BLaER1 (cell line): ENCODE data around the gene MRPS6.

Experiments used
- H3K27ac ChIP-seq: shearing (Covaris generic); formaldehyde crosslinking; 2 replicates; pipeline ENCODE4 v1.8.1; 2022
- H3K27me3 ChIP-seq: shearing (Covaris generic); formaldehyde crosslinking; 2 replicates; pipeline ENCODE4 v1.8.1; 2022
- H3K36me3 ChIP-seq: shearing (Covaris generic); formaldehyde crosslinking; 2 replicates; pipeline ENCODE4 v1.8.1; 2022
- H3K4me1 ChIP-seq: shearing (Covaris generic); formaldehyde crosslinking; 2 replicates; pipeline ENCODE4 v1.8.1; 2022
- H3K4me2 ChIP-seq: shearing (Covaris generic); formaldehyde crosslinking; 2 replicates; pipeline ENCODE4 v1.8.1; 2022
- H3K4me3 ChIP-seq: shearing (Covaris generic); formaldehyde crosslinking; 2 replicates; pipeline ENCODE4 v1.8.1; 2022
- H3K9ac ChIP-seq: shearing (Covaris generic); formaldehyde crosslinking; 2 replicates; pipeline ENCODE4 v1.8.1; 2022
- H3K9me3 ChIP-seq: shearing (Covaris generic); formaldehyde crosslinking; 2 replicates; pipeline ENCODE4 v1.8.1; 2022
- H4K20me1 ChIP-seq: shearing (Covaris generic); formaldehyde crosslinking; 2 replicates; pipeline ENCODE4 v1.8.1; 2022
- Cebpa-rat ChIP-seq: shearing (Covaris generic); IDR thresholded peaks from 2 replicates; pipeline ENCODE4 v1.8.1; 2022

MRPS6 gene

DNA sequence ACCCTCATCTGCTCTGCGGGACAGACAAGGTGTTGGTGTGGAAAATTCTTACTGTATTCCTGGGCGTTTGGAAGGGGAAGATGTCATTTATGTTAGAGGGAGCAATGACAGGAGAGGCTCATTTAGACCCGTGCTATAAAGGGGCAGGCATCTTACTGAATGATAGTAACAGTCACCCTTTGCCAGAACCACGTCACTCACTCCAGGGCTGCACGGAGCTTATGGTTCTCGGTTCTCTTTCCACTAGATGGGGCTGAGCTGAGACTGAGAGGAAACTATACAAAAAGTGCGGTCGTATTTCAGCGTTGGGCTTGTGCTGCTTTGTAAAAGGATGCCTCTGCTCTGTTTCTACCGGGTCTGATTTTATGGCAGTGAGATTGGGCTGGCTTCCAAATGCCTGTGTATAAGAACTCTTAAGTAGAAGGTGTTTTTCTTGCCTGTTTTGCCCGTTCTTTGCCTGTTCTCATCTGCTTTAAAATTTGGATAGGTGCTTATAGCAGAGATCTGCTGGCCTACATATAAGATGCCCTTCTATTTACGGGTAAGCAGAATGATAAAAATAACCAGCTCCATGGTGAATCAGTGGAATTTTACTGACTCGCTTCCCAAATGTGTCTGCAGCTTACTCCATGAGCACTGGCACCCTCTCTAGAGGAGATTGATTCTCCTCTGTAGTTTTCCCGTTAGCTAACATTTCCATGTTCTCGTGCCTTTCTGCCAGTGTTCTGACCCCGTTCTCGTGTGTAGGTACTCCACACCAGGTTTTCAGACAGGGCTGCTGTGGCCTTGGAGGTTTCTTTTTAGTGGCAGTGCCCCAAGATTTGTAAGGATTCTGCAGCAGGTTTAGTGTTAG is 55.9 kb downstream of the MRPS6 start:
- no peak overlapping the region for H3K4me2 ChIP-seq
- H4K20me1 ChIP-seq, result peaks cover 92% of the 10 kb centered on the region
- no peak overlapping the region for H3K4me3 ChIP-seq
- no peaks in the 10 kb centered on the region for H3K27me3 ChIP-seq
- no peak for TF ChIP-seq Cebpa-rat
- H3K27ac ChIP-seq, result no peak overlapping the region
- peaks cover 94% of the 10 kb centered on the region for H3K36me3 ChIP-seq
- H3K9ac ChIP-seq, result no peak overlapping the region
- H3K4me1 ChIP-seq, result peaks cover 8% of the 10 kb centered on the region
- peaks cover 22% of the 10 kb centered on the region for H3K9me3 ChIP-seq

DNA sequence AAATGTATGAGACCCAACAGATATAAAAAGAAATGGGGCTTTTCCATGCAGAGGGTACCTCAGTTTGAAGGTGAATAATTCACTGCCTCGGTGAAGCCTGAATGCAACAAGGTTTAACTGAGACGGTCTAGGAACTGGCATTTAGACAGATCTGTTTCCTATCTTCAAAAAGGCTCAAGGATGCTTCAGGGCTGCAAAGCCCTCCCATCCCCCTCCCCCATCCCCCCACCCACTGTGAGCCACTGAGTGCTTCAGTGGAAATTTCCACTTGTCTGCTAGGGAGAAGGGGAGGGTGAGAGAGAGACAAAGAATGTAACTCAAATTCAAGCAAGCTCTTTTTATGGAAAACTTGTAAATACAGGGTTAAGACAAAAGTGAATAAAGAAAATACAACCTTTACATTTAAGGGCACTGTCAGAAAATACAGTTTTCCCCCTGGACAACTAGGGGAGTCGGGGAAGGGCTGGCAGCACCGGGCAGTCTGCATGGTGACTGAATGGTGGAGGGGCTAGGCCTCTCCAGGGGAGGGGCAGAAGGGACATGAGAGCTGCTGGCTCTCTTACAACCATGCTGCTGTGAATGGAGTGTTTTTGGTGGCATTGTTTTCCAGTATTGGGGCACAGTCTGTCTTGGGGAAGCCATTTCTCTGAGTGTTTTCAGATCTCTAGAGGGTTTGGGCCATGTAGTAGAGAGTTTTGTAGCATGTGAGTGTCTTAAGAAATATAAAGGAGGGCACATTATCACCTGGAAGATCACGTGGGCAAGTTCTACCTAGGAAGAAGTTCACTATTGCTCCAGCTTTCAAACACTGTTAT is 56.7 kb downstream of the MRPS6 start:
- peaks cover 23% of the 10 kb centered on the region for H3K9me3 ChIP-seq
- H4K20me1 ChIP-seq, result peaks cover 89% of the 10 kb centered on the region
- H3K4me2 ChIP-seq, result no peak overlapping the region
- H3K4me1 ChIP-seq, result peaks cover 8% of the 10 kb centered on the region
- H3K9ac ChIP-seq, result no peak overlapping the region
- H3K4me3 ChIP-seq, result no peak overlapping the region
- no peak for TF ChIP-seq Cebpa-rat
- H3K27ac ChIP-seq, result no peak overlapping the region
- H3K27me3 ChIP-seq, result no peaks in the 10 kb centered on the region
- peaks cover 94% of the 10 kb centered on the region for H3K36me3 ChIP-seq

DNA sequence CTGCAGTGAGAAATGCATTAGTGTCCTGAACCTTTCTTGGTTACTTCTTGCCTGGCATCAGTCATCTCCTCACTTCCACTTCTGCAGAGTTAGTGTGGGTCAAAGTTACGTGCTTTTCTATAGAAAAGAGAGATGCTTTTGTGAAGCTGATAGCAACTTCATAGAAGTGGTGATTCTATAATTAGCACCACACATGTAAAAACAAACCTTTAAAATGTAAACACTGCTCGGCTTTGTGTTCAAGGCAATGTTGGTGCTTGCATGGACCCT is 57.3 kb downstream of the MRPS6 start:
- Histone ChIP-seq H3K9ac (no peak overlapping the region), H3K4me1 (peaks cover 8% of the 10 kb centered on the region), H3K27ac (no peak overlapping the region), H4K20me1 (peaks cover 93% of the 10 kb centered on the region), H3K4me3 (no peak overlapping the region), H3K9me3 (peaks cover 29% of the 10 kb centered on the region), H3K36me3 (peaks cover 94% of the 10 kb centered on the region), H3K27me3 (no peaks in the 10 kb centered on the region), H3K4me2 (no peak overlapping the region)
- no peak for TF ChIP-seq Cebpa-rat

DNA sequence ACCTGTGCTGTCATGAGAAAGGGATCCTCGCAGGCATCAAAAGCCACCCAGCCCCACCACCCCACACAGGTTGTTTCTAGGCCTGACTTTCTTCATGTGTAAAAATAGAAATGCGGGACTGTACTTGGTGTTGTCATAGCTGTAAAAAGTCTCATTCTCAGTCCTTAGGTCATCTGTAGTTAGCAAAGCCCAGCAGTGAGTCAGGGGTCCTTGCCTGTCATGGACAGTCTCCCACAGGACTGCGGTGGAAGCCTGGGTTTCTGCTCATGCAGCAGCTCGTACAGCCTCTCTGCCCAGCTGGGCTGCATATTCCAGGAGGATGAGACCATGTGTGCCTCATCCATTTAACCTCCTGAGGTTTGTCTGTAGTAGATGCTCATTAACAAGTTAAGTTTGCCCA is 58.2 kb downstream of the MRPS6 start:
- peaks cover 37% of the 10 kb centered on the region for H3K9me3 ChIP-seq
- H3K4me2 ChIP-seq, result no peak overlapping the region
- peaks cover 86% of the 10 kb centered on the region for H4K20me1 ChIP-seq
- H3K4me1 ChIP-seq, result peaks cover 8% of the 10 kb centered on the region
- H3K9ac ChIP-seq, result no peak overlapping the region
- no peak overlapping the region for H3K27ac ChIP-seq
- peaks cover 93% of the 10 kb centered on the region for H3K36me3 ChIP-seq
- H3K27me3 ChIP-seq, result no peaks in the 10 kb centered on the region
- H3K4me3 ChIP-seq, result no peak overlapping the region
- no peak for TF ChIP-seq Cebpa-rat

DNA sequence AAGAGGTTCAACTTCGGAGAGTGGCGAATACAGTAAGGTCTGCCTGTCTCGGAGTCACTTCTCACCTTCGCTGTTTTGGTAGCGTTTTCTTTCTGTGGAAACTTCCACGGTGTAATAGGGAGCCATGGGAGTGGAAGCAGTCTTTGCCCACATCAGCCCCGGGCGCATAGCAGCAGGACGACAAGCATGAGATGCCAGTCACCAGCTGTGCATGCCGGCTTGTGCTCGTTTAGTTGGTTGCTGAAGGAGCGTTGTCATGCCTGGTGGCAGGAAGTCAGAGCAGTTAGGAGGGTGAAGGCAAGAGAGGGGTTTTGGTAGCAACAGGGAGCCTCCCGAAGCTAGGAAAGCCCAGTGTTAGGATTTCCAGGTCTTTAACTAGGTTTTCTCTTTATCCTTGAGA is 58.8 kb downstream of the MRPS6 start:
- H3K9ac ChIP-seq, result no peak overlapping the region
- H3K36me3 ChIP-seq, result peaks cover 90% of the 10 kb centered on the region
- H3K4me1 ChIP-seq, result peaks cover 8% of the 10 kb centered on the region
- peaks cover 80% of the 10 kb centered on the region for H4K20me1 ChIP-seq
- no peak overlapping the region for H3K27ac ChIP-seq
- TF ChIP-seq Cebpa-rat, result no peak
- H3K9me3 ChIP-seq, result peaks cover 42% of the 10 kb centered on the region
- no peak overlapping the region for H3K4me2 ChIP-seq
- H3K4me3 ChIP-seq, result no peak overlapping the region
- no peaks in the 10 kb centered on the region for H3K27me3 ChIP-seq

DNA sequence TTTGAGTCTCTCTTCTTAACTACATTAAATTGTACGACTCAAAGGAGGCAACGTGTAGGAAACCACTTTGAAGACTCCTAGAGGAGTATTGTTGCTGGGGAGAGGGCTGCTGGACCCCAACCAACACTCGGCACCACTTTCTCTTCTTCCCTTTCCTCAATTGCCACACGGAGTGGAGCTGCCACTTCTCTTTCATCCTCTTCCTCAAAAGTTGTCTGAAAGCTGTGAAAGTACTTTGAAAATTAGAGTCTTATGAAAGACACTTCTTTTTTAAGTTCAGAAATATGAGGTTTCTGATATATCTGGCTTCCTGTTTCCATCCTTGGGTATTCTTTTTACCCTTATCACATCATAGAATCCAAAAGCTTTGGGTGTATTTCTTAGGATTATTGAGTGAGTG is 59.5 kb downstream of the MRPS6 start:
- Histone ChIP-seq H3K4me3 (no peak overlapping the region), H3K4me1 (peaks cover 8% of the 10 kb centered on the region), H3K9ac (no peak overlapping the region), H3K27ac (no peak overlapping the region), H4K20me1 (peaks cover 72% of the 10 kb centered on the region), H3K4me2 (no peak overlapping the region), H3K27me3 (no peaks in the 10 kb centered on the region), H3K36me3 (peaks cover 89% of the 10 kb centered on the region), H3K9me3 (peaks cover 48% of the 10 kb centered on the region)
- TF ChIP-seq Cebpa-rat, result no peak

DNA sequence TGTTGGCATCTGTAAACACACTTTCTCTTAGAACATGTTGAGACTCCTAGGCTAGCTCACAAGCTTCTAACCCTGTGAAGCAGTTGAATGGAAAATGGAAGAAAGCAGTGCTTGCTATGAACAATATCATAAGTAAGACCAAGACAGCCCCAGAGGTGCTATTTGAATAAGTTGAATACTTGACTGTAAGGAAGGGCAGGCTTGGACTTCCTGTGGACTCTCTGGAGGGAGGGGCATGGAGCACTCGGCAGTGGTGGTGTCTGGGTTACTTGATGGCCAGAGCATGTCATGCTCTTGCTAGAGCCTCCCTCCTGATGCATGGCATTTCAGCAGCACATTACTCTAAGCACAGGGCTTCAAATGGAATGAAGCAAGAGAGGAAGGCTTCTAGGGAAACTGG is 60.0 kb downstream of the MRPS6 start:
- Histone ChIP-seq H3K27ac (no peak overlapping the region), H3K36me3 (peaks cover 87% of the 10 kb centered on the region), H3K4me1 (peaks cover 8% of the 10 kb centered on the region), H4K20me1 (peaks cover 68% of the 10 kb centered on the region), H3K4me3 (no peak overlapping the region), H3K27me3 (no peaks in the 10 kb centered on the region), H3K4me2 (no peak overlapping the region), H3K9ac (no peak overlapping the region), H3K9me3 (peaks cover 52% of the 10 kb centered on the region)
- no peak for TF ChIP-seq Cebpa-rat

DNA sequence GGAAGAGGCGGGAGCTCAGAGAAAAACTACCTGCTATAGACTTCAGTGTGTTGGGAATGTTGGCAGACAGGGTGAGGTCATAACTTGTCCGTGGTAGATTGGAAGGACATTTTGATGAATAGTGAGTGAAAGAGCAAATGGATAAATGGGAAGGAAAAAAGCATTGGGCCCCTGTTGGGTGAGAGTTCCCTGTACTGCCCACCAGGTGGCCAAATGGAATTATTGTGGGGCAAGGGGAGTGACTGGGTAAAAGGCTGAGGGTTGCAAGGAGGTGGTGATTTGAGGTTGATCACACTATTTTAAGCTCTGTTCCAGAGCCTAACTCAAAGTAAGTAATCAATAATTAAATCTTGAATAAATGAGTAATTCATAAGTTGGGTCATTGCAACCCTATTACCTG is 60.4 kb downstream of the MRPS6 start:
- H3K27me3 ChIP-seq, result no peaks in the 10 kb centered on the region
- peaks cover 64% of the 10 kb centered on the region for H4K20me1 ChIP-seq
- H3K4me2 ChIP-seq, result no peak overlapping the region
- no peak overlapping the region for H3K4me3 ChIP-seq
- peaks cover 8% of the 10 kb centered on the region for H3K4me1 ChIP-seq
- TF ChIP-seq Cebpa-rat, result no peak
- no peak overlapping the region for H3K9ac ChIP-seq
- H3K9me3 ChIP-seq, result peaks cover 52% of the 10 kb centered on the region
- H3K36me3 ChIP-seq, result peaks cover 84% of the 10 kb centered on the region
- no peak overlapping the region for H3K27ac ChIP-seq

DNA sequence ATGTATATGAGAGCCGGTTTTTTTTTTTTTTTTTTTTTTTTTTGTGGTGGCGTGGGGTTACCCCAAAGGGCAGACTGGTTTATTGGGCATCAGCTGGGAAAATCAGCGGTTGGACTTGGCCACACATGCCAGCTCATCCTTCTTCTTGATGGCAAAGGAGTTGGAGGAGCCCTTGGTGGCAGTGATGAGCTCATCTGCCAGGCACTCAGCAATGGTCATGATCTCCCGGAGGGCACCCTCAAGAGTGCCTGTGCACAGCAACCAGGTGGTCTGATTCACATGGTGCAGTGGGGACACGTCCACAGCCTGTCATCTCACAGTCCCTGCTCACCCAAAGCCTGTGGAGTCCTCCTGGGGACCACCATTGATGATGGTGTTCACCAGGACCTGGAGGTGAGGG is 62.0 kb downstream of the MRPS6 start:
- peaks cover 59% of the 10 kb centered on the region for H3K9me3 ChIP-seq
- H3K4me2 ChIP-seq, result no peak overlapping the region
- H3K27me3 ChIP-seq, result no peaks in the 10 kb centered on the region
- H3K9ac ChIP-seq, result no peak overlapping the region
- H3K4me3 ChIP-seq, result no peak overlapping the region
- peaks cover 79% of the 10 kb centered on the region for H3K36me3 ChIP-seq
- H3K4me1 ChIP-seq, result no peaks in the 10 kb centered on the region
- no peak overlapping the region for H3K27ac ChIP-seq
- no peak for TF ChIP-seq Cebpa-rat
- peaks cover 53% of the 10 kb centered on the region; the same call in 1 of the 2 replicates for H4K20me1 ChIP-seq

DNA sequence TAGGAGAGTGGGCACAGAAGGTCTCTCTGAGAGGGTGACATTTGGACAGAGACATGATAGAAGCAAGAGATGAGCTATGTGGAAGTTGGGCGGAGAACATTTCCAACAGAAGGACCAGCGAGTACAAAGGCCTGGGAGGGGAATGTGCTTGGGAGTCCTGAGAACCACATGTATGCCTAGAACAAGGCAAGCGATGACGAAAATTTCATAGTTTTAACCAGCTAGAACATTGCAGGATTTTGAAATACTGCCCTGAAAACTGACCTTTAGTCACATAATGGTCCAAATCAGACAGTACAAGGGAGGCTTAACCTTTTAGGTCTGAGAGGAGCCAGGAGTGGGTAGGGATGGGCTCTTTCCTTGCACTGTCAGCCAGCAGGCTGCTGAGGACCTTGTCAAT is 68.0 kb downstream of the MRPS6 start:
- H3K27me3 ChIP-seq, result no peaks in the 10 kb centered on the region
- H3K4me3 ChIP-seq, result no peak overlapping the region
- peaks cover 71% of the 10 kb centered on the region for H3K9me3 ChIP-seq
- no peak overlapping the region for H3K4me2 ChIP-seq
- H4K20me1 ChIP-seq, result peaks cover 15% of the 10 kb centered on the region; the same call in 1 of the 2 replicates
- H3K36me3 ChIP-seq, result peaks cover 72% of the 10 kb centered on the region
- H3K4me1 ChIP-seq, result no peaks in the 10 kb centered on the region
- no peak overlapping the region for H3K27ac ChIP-seq
- H3K9ac ChIP-seq, result no peak overlapping the region
- TF ChIP-seq Cebpa-rat, result no peak
